GM10847 (cell line): ENCODE data around the gene OR7A17.

Experiments
- POLR2A ChIP-seq: IDR thresholded peaks from 2 replicates; pipeline ENCODE4 v1.6.1; 2011; ENCODE audit not compliant: insufficient read length; ENCODE audit errors: extremely low read depth

OR7A17 gene

GRCh38 chr19:14886032-14886431, at the start of gene OR7A17:
TSS of gene OR7A17 (minus strand) at chr19:14886132. CDS start at chr19:14881355, 4,777 bp downstream.
- TF ChIP-seq POLR2A, result no peak

DNA sequence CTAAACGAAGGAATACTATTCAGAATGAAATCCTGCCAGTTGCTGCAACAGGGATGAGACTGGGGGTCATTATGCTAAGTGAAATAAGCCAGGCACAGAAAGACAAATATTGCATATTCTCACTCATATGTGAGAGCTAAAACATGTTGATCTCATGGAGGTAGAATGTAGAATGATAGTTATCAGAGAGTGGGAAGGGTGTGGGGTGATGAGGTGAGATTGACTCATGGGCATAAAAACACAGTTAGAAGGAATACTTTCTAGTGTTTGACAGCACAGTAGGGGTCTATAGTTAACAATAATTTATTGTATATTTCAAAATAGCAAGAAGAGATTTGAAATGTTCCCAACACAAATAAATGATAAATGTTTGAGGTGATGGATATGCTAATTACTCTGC, 47.6 kb upstream of the OR7A17 start:
- TF ChIP-seq POLR2A, result no peak

GRCh38 chr19:14916848-14917247, 30.9 kb upstream of the OR7A17 start:
- TF ChIP-seq POLR2A, result no peak

GRCh38 chr19:14915116-14915515, 29.2 kb upstream of the OR7A17 start:
- TF ChIP-seq POLR2A, result no peak

DNA sequence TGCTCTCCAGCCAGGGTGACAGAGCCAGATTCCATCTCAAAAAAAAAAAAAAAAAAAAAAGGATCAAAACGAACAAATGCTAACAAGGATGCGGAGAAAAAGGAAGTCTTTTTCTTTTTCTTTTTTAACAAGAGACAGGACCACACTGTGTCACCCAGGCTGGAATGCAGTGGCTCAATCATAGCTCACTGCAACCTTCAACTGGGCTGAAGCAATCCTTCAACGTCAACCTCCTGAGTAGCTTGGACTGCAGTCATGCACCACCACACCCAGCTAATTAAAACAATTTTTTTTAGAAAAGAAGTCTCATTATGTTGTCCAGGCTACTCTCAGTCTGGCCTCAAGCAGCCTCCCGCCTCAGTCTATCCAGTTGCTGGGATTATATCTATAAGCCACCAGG, 20.8 kb upstream of the OR7A17 start:
- no peak for TF ChIP-seq POLR2A

DNA sequence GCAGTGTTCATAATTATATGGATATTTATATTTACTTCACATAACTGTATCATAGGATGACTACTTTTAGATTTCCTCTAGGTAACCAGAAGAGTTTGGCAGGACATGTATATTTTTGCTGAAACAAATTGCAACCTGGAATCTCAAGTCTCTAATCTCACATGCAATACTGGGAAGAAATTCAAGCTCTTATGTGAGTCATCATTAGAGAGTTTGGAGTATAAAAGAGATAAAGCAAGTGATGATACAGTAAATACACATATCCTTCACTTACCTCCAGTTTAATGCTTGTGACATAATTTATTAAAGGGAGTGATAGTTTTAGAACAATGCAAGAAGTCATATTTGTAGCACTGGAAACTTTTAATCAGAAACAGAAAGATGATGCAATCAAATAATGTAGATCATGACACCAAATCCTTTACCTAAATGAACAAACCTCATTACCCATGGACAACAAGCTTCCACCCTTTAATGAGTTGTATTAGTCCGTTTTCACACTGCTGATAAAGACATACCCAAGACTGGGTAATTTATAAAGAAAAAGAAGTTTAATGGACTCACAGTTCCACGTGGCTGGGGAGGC, 15.8 kb upstream of the OR7A17 start:
- TF ChIP-seq POLR2A, result no peak

GRCh38 chr19:14890643-14891379, 4.9 kb upstream of the OR7A17 start:
- no peak for TF ChIP-seq POLR2A

DNA sequence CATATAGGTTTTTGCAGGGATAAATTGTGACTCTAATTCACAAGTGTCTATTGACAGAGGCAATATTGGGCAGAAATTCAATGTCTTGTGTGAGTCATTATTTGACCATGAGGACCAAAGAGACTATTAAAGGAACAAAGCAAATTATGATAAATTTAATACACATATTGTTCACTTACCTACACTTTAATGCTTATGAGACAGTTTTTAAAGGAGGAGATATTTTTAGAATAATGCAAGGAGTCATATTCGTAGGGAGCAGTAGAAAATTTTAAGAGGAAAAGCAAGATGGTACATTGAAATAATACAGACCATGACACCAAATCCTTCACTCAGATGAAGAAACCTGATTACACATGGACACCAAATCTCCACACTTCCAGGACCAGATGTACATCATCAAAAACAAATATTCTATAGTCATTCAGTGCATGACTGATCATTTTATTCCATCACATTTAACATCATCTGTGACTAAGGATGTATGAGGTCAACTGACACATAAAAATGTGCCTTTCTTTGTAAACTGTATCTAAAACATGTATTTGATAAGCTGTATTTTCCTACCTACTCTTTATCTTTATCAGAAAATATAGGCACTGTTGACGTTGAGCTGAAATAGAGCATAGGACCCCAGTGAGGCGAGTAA, 4.2 kb upstream of the OR7A17 start:
- TF ChIP-seq POLR2A, result no peak

- TF ChIP-seq POLR2A, result no peak
These were observed 14.2 kb downstream of the OR7A17 start for GRCh38 chr19:14871619-14872230.

DNA sequence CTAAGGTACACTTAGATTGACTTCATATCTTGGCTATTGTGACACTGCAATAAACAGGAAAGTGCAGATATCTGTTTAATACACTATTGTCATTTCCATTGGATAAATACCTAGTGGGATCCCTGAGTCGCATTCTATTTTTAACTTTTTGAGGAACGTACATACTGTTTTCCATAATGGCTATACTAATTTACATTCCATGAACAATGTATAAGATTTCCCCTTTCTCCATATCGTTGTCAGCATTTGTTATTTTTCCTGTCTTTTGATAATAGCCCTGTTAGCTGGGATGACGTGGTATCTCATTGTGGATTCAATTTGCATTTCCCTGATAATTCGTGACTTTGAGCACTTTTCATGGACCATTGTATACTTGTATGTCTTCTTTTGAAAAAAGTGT, 17.4 kb downstream of the OR7A17 start:
- TF ChIP-seq POLR2A, result no peak

GRCh38 chr19:14848822-14849221, 37.1 kb downstream of the OR7A17 start, which contains the start of gene OR7A10:
TSS of gene OR7A10 (minus strand) at chr19:14848922. CDS start at chr19:14841877, 7,045 bp downstream.
- no peak for TF ChIP-seq POLR2A

DNA sequence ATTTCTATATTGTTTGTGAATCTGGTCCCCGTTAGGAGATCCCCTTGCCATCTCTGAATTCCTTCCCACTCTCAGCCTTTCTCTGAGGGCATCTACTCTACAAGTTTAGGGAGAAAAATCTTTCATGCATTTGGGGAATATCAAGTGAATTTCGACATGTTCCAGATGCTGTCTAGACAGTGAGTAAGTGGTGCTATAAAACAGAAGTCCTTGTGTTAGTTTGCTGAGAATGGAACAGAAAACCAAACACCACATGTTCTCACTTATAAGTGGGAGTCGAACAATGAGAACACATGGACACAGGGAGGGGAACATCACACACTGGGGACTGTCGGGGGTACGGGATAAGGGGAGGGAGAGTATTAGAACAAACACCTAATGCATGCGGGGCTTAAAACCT, 42.4 kb downstream of the OR7A17 start:
- no peak for TF ChIP-seq POLR2A

DNA sequence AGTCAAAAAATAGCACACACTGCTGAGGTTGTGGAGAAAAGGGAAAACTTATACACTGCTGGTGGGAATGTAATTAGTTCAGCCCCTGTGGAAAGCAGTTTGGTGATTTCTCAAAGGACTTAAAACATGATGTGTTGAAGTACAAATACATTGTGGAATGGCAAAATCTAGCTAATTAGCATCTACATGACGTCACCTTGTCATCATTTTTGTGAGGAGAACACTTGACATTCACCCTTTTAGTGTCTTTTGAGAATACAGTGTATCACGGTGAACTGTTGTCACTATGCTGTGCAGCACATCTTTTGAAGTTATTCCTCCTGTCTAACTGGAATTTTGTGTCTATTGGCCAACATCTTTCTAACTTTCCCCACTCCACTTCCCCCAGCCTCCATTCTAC, 42.8 kb downstream of the OR7A17 start:
- no peak for TF ChIP-seq POLR2A

DNA sequence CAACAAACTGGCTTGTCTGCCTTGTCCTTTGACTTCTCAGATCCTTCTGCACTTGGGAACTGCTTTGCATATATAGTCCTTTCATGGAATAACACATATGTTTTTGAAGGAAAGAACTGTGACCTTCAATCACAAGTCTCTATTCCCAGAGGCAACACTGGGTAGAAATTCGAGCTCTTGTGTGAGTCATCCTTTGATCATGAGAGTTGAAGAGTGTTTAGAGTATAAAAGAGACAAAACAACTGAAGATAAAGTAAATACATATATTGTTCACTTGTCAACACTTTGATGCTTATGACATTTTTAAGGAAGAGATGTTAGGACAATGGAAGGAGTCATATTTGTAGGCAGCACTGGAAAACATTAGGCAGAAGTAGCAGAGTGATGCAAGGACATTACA, 45.7 kb downstream of the OR7A17 start:
- TF ChIP-seq POLR2A, result no peak

DNA sequence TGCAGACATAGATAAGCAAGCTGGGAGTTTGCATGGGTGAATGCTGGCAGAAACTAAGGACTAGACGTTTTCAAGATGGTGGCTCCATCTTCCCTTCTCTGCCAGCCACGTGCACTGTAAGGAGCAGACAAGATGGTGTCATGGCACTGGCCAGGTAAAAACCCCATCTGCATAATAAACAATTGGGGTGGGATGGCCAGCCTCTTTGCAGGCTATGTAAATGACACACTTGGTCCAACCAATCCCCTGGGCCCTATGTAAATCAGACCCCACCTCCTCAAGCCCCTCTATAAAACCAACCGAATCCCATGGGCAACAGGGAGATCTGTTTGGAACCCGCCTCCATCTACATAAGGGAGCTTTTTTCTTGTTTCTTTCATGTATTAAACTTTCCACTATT, 48.5 kb downstream of the OR7A17 start:
- TF ChIP-seq POLR2A, result no peak

DNA sequence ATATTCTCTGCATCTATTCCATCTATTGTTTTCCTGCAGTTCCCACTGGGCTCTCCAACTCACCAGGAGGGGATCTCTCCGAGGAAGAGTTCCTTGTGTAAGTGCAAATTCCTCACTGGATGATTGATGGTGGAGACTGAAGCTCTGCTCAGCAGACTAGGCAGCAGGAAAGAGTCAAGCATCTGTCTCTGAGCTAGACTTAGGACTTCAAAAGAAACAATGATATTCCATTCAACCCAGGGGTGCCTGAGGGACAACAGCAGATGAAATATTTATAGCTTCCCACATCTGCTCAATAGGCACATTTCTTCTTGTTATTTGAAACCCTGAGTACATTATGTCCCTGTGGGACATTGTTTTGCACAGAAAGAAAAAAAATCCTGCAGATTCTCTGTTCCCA, 50.9 kb downstream of the OR7A17 start, which contains the start of the genes OR7A5 and OR7C1:
Gene OR7A5 (minus strand): TSS at position 175 of the 400 bp plus-strand sequence. CDS start 6,944 bp downstream, outside the sequence.
Gene OR7C1 (minus strand): TSS at position 175 of the 400 bp plus-strand sequence. CDS start 35,049 bp downstream, outside the sequence.
- no peak for TF ChIP-seq POLR2A
